Fibroblast of lung (primary cell): ENCODE measurements around the gene RUFY2. TPM values are rescaled to one million over a fixed set of nuclear protein-coding genes. Genes with fewer than 3 reads are reported as not detected.

Experiments
- DNase-seq, 2 donors: peaks; one replicate each; pipeline versions ENCODE4 v3.0.0 to v3.0.0-alpha.2; 2010; ENCODE audit warnings: low read depth in 2 of 2
- H2AFZ ChIP-seq: 2 replicates; pipeline ENCODE4 v1.5.1; 2012; ENCODE audit warnings: low read length, control low read depth, inconsistent platforms
- H3K27ac ChIP-seq: 2 replicates; pipeline ENCODE4 v1.5.1; 2011; ENCODE audit warnings: low read length, control low read depth; ENCODE audit not compliant: insufficient read depth
- H3K27me3 ChIP-seq: 2 replicates; pipeline ENCODE4 v1.5.1; 2011; ENCODE audit warnings: mild to moderate bottlenecking, low read length; ENCODE audit not compliant: control insufficient read depth, insufficient read depth
- H3K36me3 ChIP-seq: 2 replicates; pipeline ENCODE4 v1.5.1; 2011; ENCODE audit warnings: low read length; ENCODE audit not compliant: control insufficient read depth, insufficient read depth
- H3K4me1 ChIP-seq: 2 replicates; pipeline ENCODE4 v1.5.1; 2011; ENCODE audit warnings: low read length; ENCODE audit not compliant: control insufficient read depth, insufficient read depth; ENCODE audit errors: extremely low read depth
- H3K4me2 ChIP-seq: 2 replicates; pipeline ENCODE4 v1.5.1; 2011; ENCODE audit warnings: low read length, control low read depth; ENCODE audit not compliant: insufficient read depth; ENCODE audit errors: extremely low read depth
- H3K4me3 ChIP-seq, 4 experiments: fragments of 200-600 bp in 1 of 4; sonication (generic) in 1 of 4; replicated peaks in 1 of 4; 2 replicates each; pipeline ENCODE4 v1.5.1; 2011 to 2016; ENCODE audit warnings: low read length in 4 of 4, low read depth in 3 of 4, mild to moderate bottlenecking in 3 of 4, control low read depth in 2 of 4, inconsistent platforms in 1 of 4, mixed read lengths in 1 of 4; ENCODE audit not compliant: insufficient read depth in 1 of 4; ENCODE audit errors: control extremely low read depth in 1 of 4
- H3K79me2 ChIP-seq: 2 replicates; pipeline ENCODE4 v1.5.1; 2012; ENCODE audit warnings: mild to moderate bottlenecking, low read length, inconsistent platforms; ENCODE audit not compliant: control insufficient read depth, insufficient read depth
- H3K9ac ChIP-seq: 2 replicates; pipeline ENCODE4 v1.5.1; 2011; ENCODE audit warnings: mild to moderate bottlenecking, low read length, control low read depth; ENCODE audit not compliant: insufficient read depth
- H3K9me3 ChIP-seq: 2 replicates; pipeline ENCODE4 v1.5.1; 2012; ENCODE audit warnings: low read depth, low read length; ENCODE audit not compliant: control insufficient read depth, insufficient read depth
- H4K20me1 ChIP-seq: 2 replicates; pipeline ENCODE4 v1.5.1; 2011; ENCODE audit warnings: low read length; ENCODE audit not compliant: control insufficient read depth, insufficient read depth; ENCODE audit errors: extremely low read depth
- EZH2 ChIP-seq: IDR thresholded peaks from 2 replicates; pipeline ENCODE4 v1.5.1; 2012; ENCODE audit warnings: low read length, control low read depth, mild to moderate bottlenecking; ENCODE audit errors: missing control alignments
- polyA plus RNA-seq, 2 donors: library from polyadenylated mRNA; depleted of rRNA in 1 of 2; stranded (reverse) in 1 of 2; unstranded in 1 of 2; fragments of >200 nt; gene quantifications; 2 replicates each; pipeline ENCODE4 v1.2.1, GENCODE V29; 2011 to 2012; ENCODE audit warnings: missing spikeins in 1 of 2
- total RNA-seq: library from RNA; depleted of rRNA; stranded (reverse); fragments of >200 nt; gene quantifications from 2 replicates; pipeline ENCODE4 v1.2.1, GENCODE V29; 2014
- TF ChIP-seq, protein P1 (sequence below), 2 donors: IDR thresholded peaks in 1 of 2; conservative IDR thresholded peaks in 1 of 2; 1 replicate in 1 of 2; 2 replicates in 1 of 2; pipeline ENCODE4 v1.5.1; 2011 to 2012; ENCODE audit warnings: low read length in 2 of 2, control low read depth in 1 of 2, inconsistent platforms in 1 of 2, low read depth in 1 of 2, mild to moderate bottlenecking in 1 of 2

RUFY2 gene
- total and polyA plus RNA-seq, 2 donors (not counting 1 experiment from before 2014, with no cell fraction given) = 18.4 to 25.9 TPM

DNA sequence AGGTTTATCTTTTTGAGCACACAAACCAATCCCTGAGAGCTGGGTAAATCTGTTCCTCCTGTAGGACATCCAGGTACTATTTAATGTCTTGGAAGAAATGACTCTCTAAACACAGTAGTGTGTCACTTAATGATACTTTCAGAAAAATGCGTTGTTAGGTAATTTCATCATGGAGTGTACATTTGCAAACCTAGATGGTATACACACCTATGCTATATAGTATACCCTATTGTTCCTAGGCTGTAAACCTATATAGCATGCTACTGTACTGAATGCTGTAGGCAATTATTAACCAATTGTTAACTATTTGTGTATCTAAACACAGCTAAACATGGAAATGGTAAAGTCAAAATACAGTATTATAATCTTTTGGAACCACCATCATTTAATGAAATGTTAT is 10.1 kb downstream of the RUFY2 start:
- Histone ChIP-seq H3K79me2 (no peaks in the 10 kb centered on the region), H3K9ac (no peak overlapping the region), H3K27me3 (no peaks in the 10 kb centered on the region), H3K4me3 (no peak overlapping the region), H3K4me1 (no peaks in the 10 kb centered on the region), H3K27ac (no peak overlapping the region), H4K20me1 (no peaks in the 10 kb centered on the region), H3K4me2 (no peak overlapping the region), H3K9me3 (no peaks in the 10 kb centered on the region), H2AFZ (no peak overlapping the region), H3K36me3 (no peaks in the 10 kb centered on the region)
- DNase-seq = no peak
- TF ChIP-seq, protein P1, sequence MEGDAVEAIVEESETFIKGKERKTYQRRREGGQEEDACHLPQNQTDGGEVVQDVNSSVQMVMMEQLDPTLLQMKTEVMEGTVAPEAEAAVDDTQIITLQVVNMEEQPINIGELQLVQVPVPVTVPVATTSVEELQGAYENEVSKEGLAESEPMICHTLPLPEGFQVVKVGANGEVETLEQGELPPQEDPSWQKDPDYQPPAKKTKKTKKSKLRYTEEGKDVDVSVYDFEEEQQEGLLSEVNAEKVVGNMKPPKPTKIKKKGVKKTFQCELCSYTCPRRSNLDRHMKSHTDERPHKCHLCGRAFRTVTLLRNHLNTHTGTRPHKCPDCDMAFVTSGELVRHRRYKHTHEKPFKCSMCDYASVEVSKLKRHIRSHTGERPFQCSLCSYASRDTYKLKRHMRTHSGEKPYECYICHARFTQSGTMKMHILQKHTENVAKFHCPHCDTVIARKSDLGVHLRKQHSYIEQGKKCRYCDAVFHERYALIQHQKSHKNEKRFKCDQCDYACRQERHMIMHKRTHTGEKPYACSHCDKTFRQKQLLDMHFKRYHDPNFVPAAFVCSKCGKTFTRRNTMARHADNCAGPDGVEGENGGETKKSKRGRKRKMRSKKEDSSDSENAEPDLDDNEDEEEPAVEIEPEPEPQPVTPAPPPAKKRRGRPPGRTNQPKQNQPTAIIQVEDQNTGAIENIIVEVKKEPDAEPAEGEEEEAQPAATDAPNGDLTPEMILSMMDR (conservative IDR thresholded peaks at IDR 0.05 in 1 of 2, IDR thresholded peaks at IDR 0.05 in 1 of 2; ENCODE audit: low read depth in 1 of 2, low read length in 2 of 2) = no peak
- no peak for TF ChIP-seq EZH2

DNA sequence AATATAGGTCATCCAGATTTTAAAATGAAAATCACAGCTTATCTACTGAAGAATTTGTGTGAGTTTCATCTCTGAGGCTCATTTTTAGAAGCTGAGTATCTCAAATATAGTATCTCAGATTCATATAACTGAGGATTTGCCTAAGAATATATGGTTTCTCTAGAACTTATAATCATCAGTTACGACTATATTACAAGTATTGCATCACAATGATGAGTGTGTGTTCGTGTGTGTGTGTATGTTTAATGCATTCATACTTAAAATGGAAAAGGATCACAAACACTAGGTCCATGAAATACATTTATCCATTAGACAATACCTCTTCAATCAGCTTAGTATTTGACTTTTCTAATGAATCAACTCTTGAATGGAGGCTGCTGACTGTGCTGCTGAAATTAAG is 21.3 kb downstream of the RUFY2 start:
- Histone ChIP-seq H3K27me3 (no peaks in the 10 kb centered on the region), H3K9ac (no peak overlapping the region), H3K4me2 (no peak overlapping the region), H3K4me1 (no peaks in the 10 kb centered on the region), H3K79me2 (no peaks in the 10 kb centered on the region), H4K20me1 (no peaks in the 10 kb centered on the region), H3K36me3 (peaks cover 2% of the 10 kb centered on the region), H3K4me3 (no peak overlapping the region), H2AFZ (no peak overlapping the region), H3K9me3 (no peaks in the 10 kb centered on the region), H3K27ac (no peak overlapping the region)
- DNase-seq = peak in 1 of 2 donors; percentile 40
- no peak for TF ChIP-seq EZH2
- TF ChIP-seq, protein P1 (conservative IDR thresholded peaks at IDR 0.05 in 1 of 2, IDR thresholded peaks at IDR 0.05 in 1 of 2; ENCODE audit: low read depth in 1 of 2, low read length in 2 of 2) = no peak

DNA sequence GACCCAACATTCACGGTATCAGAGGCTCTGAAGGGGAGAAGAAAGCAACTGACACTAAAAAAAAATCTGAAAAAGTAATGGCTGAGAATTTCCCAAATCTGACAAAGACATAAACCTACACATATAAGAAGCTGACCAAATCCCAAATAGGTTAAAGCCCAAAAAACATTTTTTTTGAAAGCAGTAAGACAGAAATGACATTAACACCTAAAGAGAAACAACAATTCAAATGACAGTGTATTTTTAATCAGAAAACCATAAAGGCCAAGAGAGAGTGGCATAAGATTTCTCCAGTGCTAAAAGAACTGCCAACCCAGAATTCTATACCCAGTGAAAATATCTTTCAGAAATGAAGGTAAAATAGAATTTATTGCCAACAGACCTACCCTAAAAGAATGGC is 35.5 kb downstream of the RUFY2 start:
- Histone ChIP-seq H3K9me3 (no peaks in the 10 kb centered on the region), H3K4me1 (no peaks in the 10 kb centered on the region), H2AFZ (no peak overlapping the region), H3K79me2 (no peaks in the 10 kb centered on the region), H4K20me1 (no peaks in the 10 kb centered on the region), H3K4me2 (no peak overlapping the region), H3K27ac (no peak overlapping the region), H3K4me3 (no peak overlapping the region), H3K36me3 (peaks cover 3% of the 10 kb centered on the region), H3K9ac (no peak overlapping the region), H3K27me3 (no peaks in the 10 kb centered on the region)
- no peak for TF ChIP-seq EZH2
- DNase-seq = no peak
